GM19395 (cell line): Measurements from ENCODE around the gene PRKG2.
A peak's percentile ranks its signal among the peaks of the same experiment; 100 is the strongest.

ENCODE experiments used
- ATAC-seq: cut with Tn5 transposase; IDR thresholded peaks from one replicate; pipeline ENCODE4 v1.9.1; 2021; ENCODE audit warnings: mild to moderate bottlenecking, moderate library complexity; ENCODE audit not compliant: unreplicated experiment

PRKG2 gene

DNA sequence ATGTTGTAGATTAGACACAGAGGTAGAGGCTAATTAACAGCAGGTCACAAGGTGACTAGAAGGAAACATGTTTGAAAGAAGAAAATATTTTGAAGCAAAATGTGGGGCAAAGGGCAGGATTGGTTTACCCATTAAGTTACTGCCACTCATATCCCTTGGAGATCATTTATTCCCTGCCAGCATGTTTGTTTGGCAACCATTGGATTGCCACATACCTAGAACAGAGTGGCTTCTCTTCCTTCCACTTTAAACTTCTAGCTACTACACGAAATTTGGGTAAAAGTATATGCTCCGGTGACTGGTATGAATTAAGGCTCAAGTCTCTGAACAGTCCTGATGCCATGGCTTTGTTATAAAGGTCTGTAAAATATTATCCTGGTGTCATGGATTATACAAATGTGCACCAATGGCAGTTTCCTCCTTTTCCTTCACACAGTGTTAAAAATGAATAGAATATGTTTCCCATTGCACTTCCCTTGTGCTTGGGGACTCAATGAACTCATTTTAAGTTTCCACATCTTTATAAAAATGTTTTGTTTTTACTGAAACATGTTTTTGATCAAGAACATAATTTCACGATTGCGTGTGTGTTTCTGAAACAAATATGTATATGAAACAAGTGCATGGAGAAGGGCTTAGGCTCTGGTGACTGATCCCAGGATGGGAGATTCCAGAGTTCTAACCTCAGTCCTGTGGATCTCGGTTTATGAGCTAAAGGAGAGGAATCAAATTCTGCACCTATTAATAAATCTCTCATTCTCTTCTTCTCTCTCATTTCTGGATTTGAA lies 172.2 kb downstream of the PRKG2 start:
- ATAC-seq, result no peak

DNA sequence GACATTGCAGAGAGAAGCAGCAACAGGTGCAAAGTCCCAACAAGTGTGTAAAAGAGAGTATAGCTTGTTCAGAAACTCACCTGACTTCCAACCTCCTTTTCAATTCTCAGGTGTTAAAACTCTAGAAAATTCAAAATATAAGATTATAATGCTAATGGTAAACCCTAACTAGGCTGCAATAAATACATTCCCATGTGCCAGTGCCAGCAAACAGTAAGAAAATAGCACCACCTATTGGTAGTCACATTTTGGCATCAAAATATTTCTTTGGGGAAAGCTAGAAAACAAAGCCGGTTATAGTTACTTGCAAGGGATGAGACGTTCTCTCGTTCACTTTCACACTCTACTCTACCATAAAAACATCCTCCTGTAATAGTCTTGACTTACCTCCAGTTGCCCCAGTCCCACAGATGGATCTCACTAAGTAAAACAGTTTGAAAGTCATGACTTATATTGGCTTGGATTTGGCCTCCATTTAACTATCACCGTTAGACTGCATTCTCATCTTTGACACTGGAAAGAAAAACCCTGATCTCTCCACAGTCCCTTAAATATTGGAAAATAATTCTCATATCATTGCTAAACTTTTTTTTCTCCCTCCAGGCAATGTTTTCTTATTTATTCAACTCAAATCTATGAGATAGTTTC lies 174.9 kb downstream of the PRKG2 start:
- ATAC-seq, result peak; percentile 71

DNA sequence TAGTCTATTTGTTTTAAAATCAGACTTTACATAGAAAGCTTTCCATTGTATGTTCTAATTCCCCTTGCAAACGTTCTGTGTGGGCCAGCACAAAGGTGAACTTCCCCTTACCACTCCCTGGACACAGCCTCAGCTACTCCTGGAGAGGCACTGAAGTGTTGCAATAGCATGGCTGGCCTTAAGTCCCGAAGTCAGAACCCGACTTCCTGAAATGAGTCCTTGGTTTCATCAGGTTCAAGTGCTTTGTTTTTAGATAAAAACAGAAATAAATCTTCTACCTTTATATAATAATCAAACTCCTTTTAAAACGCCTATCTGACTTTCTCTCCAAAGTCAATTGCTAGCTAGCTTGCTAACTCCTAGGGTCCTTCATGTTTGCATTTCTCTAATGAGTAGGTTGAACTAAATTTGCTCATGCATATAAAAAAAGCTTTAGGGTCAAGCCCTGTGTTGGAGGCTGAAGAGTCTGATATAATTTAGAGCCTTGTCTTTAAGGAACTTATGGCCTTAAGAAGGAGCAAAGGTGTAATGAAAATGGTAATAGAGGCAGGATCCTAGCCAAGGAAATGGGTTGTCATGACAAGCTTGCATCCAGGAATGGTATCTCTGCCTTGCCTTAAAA lies 175.6 kb downstream of the PRKG2 start:
- peak; percentile 58 for ATAC-seq

DNA sequence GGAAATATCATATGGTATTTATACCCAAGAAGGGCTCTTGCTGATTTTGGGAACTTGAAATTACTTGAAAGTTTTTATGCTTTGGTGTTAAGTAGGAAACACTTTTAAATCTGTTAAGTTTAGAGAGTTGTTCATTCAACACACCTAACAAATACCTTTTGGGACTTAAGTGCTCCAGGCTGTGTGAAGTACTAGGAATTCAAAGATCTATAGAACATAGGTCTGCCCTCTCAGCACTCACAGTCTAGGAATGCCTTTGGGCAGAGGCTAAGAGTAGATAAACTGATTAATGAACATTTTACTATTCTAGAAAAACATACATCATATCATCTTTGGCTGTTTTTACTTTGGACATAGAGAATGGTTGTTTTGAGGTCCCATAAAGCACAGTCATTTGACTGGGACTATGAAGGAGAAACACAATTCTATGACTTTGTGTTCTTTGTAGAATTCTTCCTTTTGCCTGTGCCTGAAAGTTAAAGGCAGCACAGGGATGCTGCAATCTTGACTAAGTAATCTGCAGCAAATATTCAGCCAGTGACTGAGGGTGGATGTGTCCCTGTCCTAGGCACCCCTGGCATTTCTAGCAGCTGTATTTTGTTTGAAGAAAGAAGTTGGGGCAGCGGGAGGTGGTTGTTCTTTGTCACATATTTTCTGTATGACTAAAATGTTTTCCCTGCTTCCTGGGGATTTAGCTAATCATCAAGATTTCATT lies 176.2 kb downstream of the PRKG2 start:
- no peak for ATAC-seq
